Measurements from ENCODE around the gene HOXD12.
A peak's percentile ranks its signal among the peaks of the same experiment; 100 is the strongest.

Gene HOXD12

DNA sequence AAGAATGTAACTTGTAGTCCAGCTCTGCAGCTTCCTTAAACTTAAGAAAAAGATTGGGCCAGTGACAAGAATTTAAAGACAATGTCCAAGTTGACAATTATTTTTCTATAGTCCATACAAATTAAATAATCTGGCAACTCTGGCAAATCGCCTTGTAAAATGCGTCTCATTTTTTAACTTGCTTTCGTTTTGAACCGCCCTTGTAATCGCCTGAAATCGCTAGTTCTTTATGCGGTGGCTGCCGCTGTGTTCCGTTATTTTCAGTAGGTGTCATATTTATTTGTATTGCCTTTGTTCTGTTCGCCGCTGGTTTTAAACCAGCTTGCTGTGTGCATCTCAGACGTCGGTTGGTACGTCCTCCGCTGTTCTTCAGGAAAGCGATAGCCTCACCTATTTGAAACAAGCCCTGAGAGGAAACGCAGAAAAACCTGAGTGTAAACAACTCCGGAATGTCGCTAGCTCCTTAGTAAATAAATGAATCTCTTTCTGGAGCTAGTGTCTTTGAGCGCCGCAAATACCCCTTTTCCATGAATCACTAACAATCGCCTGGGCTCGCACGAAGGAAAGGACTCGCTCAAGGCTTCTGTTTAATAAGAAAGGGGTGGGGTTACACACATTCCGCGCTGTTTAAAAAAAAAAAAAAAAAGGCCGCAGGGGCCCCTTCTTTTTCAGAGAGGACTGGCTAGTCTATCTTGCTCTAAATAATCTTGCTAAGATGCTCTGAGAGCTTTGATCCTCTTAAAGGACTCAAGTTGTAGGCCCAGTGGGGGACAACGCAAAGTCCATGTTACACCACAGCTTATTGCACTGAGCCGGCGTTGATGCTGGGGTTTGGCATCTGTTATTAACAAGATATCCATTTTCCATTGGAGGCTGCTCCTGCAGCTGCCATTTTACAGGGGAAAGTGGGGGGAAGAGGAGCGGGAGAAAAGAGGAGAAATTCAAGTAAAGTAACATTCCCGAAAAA is 32.9 kb downstream of the HOXD12 start:
- DNase-seq (ENCODE audit: low read depth): no peak

- DNase-seq (ENCODE audit: low read depth): no peak
These were observed 33.8 kb downstream of the HOXD12 start for GRCh38 chr2:176133389-176133788.

- no peak for DNase-seq (ENCODE audit: low read depth)
These were observed 34.4 kb downstream of the HOXD12 start for GRCh38 chr2:176134035-176134434.

- no peak for DNase-seq (ENCODE audit: low read depth)
These were observed 35.4 kb downstream of the HOXD12 start for GRCh38 chr2:176135035-176135440.

DNA sequence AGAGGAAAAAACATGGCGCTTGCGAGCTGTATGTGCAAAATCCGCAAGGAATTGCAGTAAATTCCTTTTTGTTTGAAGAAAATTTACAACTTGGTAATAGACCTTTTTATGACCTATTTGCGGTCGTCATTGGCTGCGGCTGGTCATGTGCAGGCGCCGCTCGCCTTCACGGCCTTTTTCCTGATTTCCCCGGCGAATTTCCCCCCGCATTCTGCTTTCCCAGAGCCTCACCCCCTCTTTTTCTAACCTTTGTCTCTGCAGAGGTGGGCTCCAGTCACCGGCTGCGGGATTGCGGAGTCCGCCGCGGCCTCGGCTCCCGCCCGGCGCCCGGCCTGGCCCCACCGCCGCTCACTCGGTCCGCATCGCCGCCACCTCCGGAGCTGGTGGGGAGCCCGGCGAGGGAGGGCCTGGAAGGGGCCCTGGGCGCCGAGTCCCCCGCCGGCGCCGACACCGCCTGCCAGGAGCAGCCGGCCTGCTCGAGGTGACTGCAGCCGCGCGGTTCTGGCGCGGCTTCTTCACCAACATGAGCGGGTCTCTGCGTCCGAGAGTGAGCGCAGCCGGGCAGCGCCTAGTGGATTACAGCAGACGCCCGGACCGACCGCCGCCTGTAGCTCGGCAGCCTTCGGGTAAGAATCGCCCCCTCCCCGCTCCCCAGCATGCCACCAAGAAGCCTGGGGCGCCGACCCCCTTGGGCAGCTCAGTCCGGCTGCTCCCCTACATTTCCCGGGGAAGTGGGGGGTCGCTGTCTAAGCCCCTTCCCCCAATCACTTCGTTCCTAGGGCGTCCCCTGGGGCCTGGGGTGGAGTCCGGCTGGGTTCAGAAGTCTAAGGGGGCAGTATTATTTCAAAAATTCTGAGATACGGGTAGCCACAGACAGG is 37.0 kb downstream of the HOXD12 start:
- DNase-seq (ENCODE audit: low read depth): no peak

DNA sequence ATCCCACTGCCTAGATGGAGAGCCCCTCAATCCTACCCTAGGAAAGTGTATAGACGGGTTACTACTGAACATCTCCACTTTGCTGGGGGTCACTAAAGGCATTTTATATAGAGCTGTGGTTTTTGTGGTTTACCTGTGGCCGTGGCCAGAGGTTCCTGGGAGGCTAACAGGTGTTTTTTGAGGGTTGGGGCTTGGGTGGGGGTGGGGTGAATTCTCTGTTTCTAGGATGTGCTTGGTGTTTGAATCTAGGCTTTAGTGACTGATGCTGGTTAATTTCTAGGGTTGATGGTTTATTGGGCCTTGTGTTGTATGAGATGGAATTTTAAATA is 37.6 kb downstream of the HOXD12 start:
- no peak for DNase-seq (ENCODE audit: low read depth)

GRCh38 chr2:176137906-176138305 is 38.3 kb downstream of the HOXD12 start:
- DNase-seq (ENCODE audit: low read depth): no peak

GRCh38 chr2:176138526-176138922 is 38.9 kb downstream of the HOXD12 start:
- DNase-seq (ENCODE audit: low read depth): no peak

DNA sequence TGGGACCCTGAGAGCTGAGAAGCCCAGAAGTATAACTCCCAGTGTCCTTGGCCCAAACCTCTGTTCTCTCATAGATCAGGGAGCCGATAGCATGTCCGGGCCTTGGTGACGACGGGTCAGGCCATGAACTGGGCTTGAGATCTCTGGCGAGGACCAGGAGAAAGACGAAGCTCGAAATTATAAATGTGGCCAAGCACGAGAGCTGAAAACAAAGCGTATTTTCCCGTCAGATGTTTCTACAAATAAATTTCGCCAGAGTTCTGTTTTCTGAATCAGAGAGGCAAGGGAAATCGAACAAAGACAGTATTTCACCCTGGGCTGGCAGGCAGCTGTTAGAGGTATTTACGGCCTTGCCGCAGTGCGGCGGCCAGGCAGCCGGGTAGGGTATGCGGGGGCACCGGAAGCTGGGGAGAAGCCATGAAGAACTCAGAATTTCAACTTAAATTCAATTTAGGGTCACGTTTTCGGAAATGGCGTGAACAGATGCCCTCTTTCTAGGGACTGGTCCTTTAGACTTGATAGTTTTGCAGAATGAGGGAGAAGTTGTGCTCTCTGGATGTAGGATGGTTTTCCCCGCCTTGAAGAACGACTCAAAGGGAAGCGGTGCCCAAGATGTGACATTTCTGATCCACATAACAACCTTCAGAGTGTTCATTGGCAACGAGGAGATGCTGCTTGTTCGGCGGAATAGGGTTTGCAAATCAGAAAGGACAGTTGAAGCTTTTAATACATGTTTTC is 39.5 kb downstream of the HOXD12 start:
- DNase-seq (ENCODE audit: low read depth): no peak

GRCh38 chr2:176139661-176140512 is 40.3 kb downstream of the HOXD12 start:
- DNase-seq (ENCODE audit: low read depth): no peak

DNA sequence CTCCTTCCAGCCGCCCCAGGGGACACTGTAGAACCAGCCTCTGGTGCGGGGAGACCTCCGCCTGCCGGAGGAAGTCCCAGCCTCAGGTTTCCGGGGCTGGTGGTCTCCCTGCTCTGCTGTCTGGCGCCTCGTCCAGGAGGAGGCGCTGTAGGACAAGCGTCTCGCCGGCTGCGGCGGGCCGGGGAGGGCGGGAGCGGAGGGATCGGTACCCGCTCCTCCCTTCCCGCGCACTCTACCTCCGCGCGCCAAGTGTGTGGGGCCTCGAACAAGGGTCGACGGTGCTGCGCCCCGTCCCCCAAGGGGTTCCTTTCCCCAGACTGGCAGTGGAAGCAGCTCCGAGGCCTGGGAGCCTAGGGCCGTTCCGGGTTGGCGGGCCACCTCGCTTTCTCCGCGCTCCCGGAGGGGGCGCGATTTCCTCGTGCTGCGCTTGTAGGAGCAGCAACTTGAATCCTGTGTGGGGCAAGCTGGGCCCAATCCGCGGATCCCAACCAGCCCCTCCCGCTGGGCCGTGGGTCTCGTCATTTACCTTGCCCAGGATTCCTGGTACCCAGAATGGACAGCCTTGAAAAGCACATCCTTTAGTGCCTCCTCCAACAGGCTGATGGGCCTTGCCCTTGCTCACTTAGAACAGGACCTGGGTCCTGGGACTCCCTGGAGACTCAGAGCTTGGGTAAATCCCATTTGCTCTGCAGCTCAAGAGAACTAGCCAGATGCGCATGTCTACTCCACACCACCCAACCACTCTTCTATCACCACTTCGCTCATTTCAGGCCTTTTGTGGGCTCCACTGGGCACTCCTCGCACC is 41.1 kb downstream of the HOXD12 start:
- peak; percentile 54 for DNase-seq (ENCODE audit: low read depth)

GRCh38 chr2:176142281-176142680 is 42.7 kb downstream of the HOXD12 start:
- no peak for DNase-seq (ENCODE audit: low read depth)

- no peak for DNase-seq (ENCODE audit: low read depth)
These were observed 45.7 kb downstream of the HOXD12 start for GRCh38 chr2:176145085-176145969.

- DNase-seq (ENCODE audit: low read depth): no peak
These were observed 46.5 kb downstream of the HOXD12 start for GRCh38 chr2:176146101-176146500.

- DNase-seq (ENCODE audit: low read depth): no peak
These were observed 47.0 kb downstream of the HOXD12 start for GRCh38 chr2:176146645-176147044.

GRCh38 chr2:176147210-176147799 is 47.7 kb downstream of the HOXD12 start:
- no peak for DNase-seq (ENCODE audit: low read depth)

- no peak for DNase-seq (ENCODE audit: low read depth)
These were observed 48.4 kb downstream of the HOXD12 start for GRCh38 chr2:176147800-176148496.

GRCh38 chr2:176148751-176149421 is 49.3 kb downstream of the HOXD12 start:
- DNase-seq (ENCODE audit: low read depth): no peak

Data from activated T-cell treated with anti-CD3 and anti-CD28 coated beads for 1 hour (primary cell).